ENCODE data around the gene ZNF488. TPM values are rescaled to one million over a fixed set of nuclear protein-coding genes. Genes with fewer than 3 reads are reported as not detected.

The ZNF488 gene
- total and polyA plus RNA-seq, 10 of the 15 experiments (the other 5 are each of a cell fraction or from before 2014, with no cell fraction given): not detected

DNA sequence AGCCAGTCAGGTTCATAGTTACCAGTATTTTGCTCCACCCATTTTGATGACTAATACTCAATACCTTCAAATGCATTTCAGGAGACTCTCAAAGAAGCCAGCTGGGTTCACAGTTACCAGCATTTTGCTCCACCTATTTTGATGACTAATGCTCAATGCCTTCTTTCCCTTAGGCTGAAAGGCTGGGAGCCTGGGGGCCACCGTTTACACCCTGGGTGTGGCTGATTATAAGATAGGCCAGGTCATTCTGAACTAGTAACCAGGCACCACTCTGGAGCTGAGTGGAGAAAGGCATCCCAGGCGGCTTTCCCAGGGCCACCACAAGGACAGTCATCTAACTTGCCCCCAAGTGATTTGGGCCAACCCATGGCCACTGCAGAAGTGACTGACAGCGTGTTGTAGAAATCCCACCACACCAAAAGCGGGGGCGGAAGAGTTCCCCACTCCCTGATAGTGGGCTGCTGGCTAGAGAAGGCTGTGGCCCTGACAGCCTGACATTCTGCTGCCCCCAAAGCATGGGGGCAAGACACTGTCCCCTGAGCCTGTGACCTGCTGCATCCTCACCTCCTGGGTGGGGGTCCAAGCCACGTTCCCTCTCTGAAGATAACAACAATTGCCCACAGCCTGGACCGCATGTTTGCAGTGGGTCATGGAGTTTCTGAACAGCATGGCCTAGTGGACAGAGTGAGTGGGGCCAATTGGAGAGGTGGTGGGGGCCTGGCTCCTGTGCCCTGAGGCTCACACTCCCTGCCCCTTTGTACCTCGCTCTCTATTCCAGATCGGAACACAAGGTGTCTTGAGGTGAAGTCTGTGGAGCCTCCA, 23.0 kb upstream of the ZNF488 start:
- no peak overlapping the region for H2AFZ ChIP-seq (ENCODE audit: control insufficient read depth, low read depth, low read length)
- H3K9ac ChIP-seq (ENCODE audit: control insufficient read depth, insufficient read depth, low read length): no peak overlapping the region
- ATAC-seq (no peak), DNase-seq (ENCODE audit: low read depth, low spot score) (no peak), FAIRE-seq (no peak)
- ChIA-PET SMC1A (ENCODE audit: uncharacterized antibody, unreplicated experiment) (no interaction called here), RAD21 (ENCODE audit: unreplicated experiment) (no interaction called here), POLR2A (no interaction called here), CTCF (no interaction called here)
- intact Hi-C loops (cut with micrococcal nuclease; ENCODE audit: unreplicated experiment): no loop called here
- no peak overlapping the region for H3K27ac ChIP-seq (ENCODE audit: control insufficient read depth, insufficient read depth)
- no peaks in the 10 kb centered on the region for H3K9me3 ChIP-seq (replicated peaks; ENCODE audit: control insufficient read depth, insufficient read depth, low read length)
- TF ChIP-seq YBX1 (IDR thresholded peaks at IDR 0.05) (no peak), GABPA (IDR thresholded peaks at IDR 0.05; ENCODE audit: low read depth) (no peak), ESRRA (IDR thresholded peaks at IDR 0.05; ENCODE audit: low read length) (no peak), STAT1 (conservative IDR thresholded peaks at IDR 0.05) (no peak), MEF2B (IDR thresholded peaks at IDR 0.05; ENCODE audit: partially characterized antibody, poor library complexity, severe bottlenecking) (no peak), POLR2A (IDR thresholded peaks at IDR 0.05; ENCODE audit: low read depth, low read length) (no peak), LARP7 (IDR thresholded peaks at IDR 0.05) (no peak), NR2F1 (conservative IDR thresholded peaks at IDR 0.05) (no peak), CBX5 (IDR thresholded peaks at IDR 0.05; ENCODE audit: low read depth) (no peak), IRF4 (IDR thresholded peaks at IDR 0.05; ENCODE audit: low read depth, low read length) (no peak), CHD4 (IDR thresholded peaks at IDR 0.05) (no peak)
- TF ChIP-seq, protein P1, sequence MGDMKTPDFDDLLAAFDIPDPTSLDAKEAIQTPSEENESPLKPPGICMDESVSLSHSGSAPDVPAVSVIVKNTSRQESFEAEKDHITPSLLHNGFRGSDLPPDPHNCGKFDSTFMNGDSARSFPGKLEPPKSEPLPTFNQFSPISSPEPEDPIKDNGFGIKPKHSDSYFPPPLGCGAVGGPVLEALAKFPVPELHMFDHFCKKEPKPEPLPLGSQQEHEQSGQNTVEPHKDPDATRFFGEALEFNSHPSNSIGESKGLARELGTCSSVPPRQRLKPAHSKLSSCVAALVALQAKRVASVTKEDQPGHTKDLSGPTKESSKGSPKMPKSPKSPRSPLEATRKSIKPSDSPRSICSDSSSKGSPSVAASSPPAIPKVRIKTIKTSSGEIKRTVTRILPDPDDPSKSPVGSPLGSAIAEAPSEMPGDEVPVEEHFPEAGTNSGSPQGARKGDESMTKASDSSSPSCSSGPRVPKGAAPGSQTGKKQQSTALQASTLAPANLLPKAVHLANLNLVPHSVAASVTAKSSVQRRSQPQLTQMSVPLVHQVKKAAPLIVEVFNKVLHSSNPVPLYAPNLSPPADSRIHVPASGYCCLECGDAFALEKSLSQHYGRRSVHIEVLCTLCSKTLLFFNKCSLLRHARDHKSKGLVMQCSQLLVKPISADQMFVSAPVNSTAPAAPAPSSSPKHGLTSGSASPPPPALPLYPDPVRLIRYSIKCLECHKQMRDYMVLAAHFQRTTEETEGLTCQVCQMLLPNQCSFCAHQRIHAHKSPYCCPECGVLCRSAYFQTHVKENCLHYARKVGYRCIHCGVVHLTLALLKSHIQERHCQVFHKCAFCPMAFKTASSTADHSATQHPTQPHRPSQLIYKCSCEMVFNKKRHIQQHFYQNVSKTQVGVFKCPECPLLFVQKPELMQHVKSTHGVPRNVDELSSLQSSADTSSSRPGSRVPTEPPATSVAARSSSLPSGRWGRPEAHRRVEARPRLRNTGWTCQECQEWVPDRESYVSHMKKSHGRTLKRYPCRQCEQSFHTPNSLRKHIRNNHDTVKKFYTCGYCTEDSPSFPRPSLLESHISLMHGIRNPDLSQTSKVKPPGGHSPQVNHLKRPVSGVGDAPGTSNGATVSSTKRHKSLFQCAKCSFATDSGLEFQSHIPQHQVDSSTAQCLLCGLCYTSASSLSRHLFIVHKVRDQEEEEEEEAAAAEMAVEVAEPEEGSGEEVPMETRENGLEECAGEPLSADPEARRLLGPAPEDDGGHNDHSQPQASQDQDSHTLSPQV (IDR thresholded peaks at IDR 0.05): no peak
- WGBS (ENCODE audit: insufficient coverage, insufficient replicate concordance, low lambda C conversion rate, missing lambda C conversion rate): 38% methylated on average over 9 of the region's 9 CpGs
- no peaks in the 10 kb centered on the region for H3K4me1 ChIP-seq (ENCODE audit: control insufficient read depth, insufficient read depth, low read length)
- no peaks in the 10 kb centered on the region for H3K36me3 ChIP-seq (ENCODE audit: control insufficient read depth in 2 of 2, insufficient read depth in 2 of 2, low read length in 1 of 2)
- BruUV-seq (replicated peaks): no TSS peak
- H3K27me3 ChIP-seq (replicated peaks in 1 of 2; ENCODE audit: control insufficient read depth in 2 of 2, insufficient read depth in 2 of 2, low read length in 1 of 2): no peaks in the 10 kb centered on the region; a peak in 1 of 4 replicates
- no peaks in the 10 kb centered on the region for H4K20me1 ChIP-seq (ENCODE audit: control insufficient read depth, insufficient read depth)
- H3K4me3 ChIP-seq: no peak overlapping the region
- H3K79me2 ChIP-seq (ENCODE audit: control insufficient read depth, insufficient read depth, low read length): no peaks in the 10 kb centered on the region
- H3K4me2 ChIP-seq (ENCODE audit: control insufficient read depth, insufficient read depth): no peak overlapping the region
- in situ Hi-C loops (cut with MboI): no loop called here
